ENCODE data around the gene CPNE9. TPM values are rescaled to one million over a fixed set of nuclear protein-coding genes. Genes with fewer than 3 reads are reported as not detected.

Gene CPNE9
- total RNA-seq, 2 experiments from 2014 or later: not detected

- no peaks in the 10 kb centered on the region for H3K9me3 Mint-ChIP-seq
- TF ChIP-seq CTCF (IDR thresholded peaks at IDR 0.05): no peak
- CTCF ChIA-PET: no interaction called here
- no peak overlapping the region for H3K27ac Mint-ChIP-seq
- peaks cover 30% of the 10 kb centered on the region for H3K36me3 Mint-ChIP-seq (ENCODE audit: low read depth)
- ATAC-seq (no peak), DNase-seq (no peak)
- H3K4me3 Mint-ChIP-seq: no peak overlapping the region
- no peaks in the 10 kb centered on the region for H3K27me3 Mint-ChIP-seq
- intact Hi-C loops (cut with micrococcal nuclease): no loop called here
- H3K4me1 Mint-ChIP-seq (ENCODE audit: low read depth): no peaks in the 10 kb centered on the region
- POLR2A ChIA-PET: no interaction called here
Observed at GRCh38 chr3:9686703-9687102, 16.9 kb upstream of the CPNE9 start.

DNA sequence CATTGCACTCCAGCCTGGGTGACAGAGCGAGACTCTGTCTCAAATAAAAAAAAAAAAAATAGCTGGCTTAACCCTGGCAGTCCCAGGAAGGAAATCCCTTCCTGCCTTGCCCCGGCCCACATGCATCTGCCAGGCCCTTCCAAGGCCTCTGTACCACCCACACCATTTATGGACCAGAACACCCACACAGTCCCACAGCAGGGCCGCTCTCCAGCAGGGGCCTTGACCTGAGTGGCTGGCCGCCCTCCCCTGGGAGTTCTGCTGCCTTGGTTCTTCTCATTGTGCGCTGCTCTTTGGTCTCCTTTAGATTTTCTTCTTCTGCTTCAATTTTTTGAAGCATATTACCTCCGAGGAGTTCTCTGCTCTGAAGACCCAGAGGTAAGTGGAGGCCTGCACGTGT, 16.1 kb upstream of the CPNE9 start:
- DNase-seq: no peak
- POLR2A ChIA-PET: no interaction called here
- intact Hi-C loops (cut with micrococcal nuclease): no loop called here
- Mint-ChIP-seq H3K4me3 (no peak overlapping the region), H3K4me1 (ENCODE audit: low read depth) (no peaks in the 10 kb centered on the region), H3K36me3 (ENCODE audit: low read depth) (peaks cover 28% of the 10 kb centered on the region), H3K27ac (no peak overlapping the region), H3K27me3 (no peaks in the 10 kb centered on the region), H3K9me3 (no peaks in the 10 kb centered on the region)
- ATAC-seq: no peak
- TF ChIP-seq CTCF (IDR thresholded peaks at IDR 0.05): no peak
- CTCF ChIA-PET: no interaction called here

DNA sequence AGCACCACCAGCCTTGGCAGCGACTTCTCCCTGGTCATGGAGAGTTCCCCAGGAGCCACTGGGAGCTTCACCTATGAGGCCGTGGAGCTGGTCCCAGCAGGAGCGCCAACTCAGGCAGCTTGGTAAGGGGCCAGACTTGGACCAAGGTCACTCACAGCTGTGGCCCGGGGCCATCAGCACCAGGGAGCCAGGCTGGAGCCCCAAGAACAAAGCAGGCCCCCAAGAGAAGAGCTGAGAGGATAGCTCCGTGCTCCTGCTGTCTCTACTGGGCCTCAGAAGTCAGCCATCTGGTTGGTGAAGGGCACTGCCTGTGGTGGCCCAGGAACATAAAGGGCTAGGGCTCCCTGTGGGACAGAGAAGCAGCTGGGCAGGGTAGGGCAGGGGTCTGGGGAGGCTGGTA, 14.7 kb upstream of the CPNE9 start:
- no peaks in the 10 kb centered on the region for H3K4me1 Mint-ChIP-seq (ENCODE audit: low read depth)
- no peak for TF ChIP-seq CTCF (IDR thresholded peaks at IDR 0.05)
- intact Hi-C loops (cut with micrococcal nuclease): no loop called here
- H3K36me3 Mint-ChIP-seq (ENCODE audit: low read depth): peaks cover 30% of the 10 kb centered on the region
- no peaks in the 10 kb centered on the region for H3K9me3 Mint-ChIP-seq
- DNase-seq (no peak), ATAC-seq (no peak)
- ChIA-PET POLR2A (interaction anchor here (1.0 kb wide), 1 partner anchor 10 kb away, joined by 4 read pairs; no protein-coding TSS in a partner anchor), CTCF (no interaction called here)
- no peaks in the 10 kb centered on the region for H3K27me3 Mint-ChIP-seq
- H3K4me3 Mint-ChIP-seq: no peak overlapping the region
- H3K27ac Mint-ChIP-seq: no peak overlapping the region

- intact Hi-C loops (cut with micrococcal nuclease): no loop called here
- Mint-ChIP-seq H3K36me3 (ENCODE audit: low read depth) (peaks cover 25% of the 10 kb centered on the region), H3K4me3 (no peak overlapping the region), H3K9me3 (no peaks in the 10 kb centered on the region), H3K27ac (no peak overlapping the region), H3K4me1 (ENCODE audit: low read depth) (no peaks in the 10 kb centered on the region), H3K27me3 (no peaks in the 10 kb centered on the region)
- no peak for ATAC-seq
- POLR2A ChIA-PET: interaction anchor here (0.6 to 1.1 kb wide), 2 partner anchors 10 to 83 kb away, joined by 4 to 6 read pairs; no protein-coding TSS in a partner anchor
- no peak for DNase-seq
- CTCF ChIA-PET: interaction anchor here (1.1 to 1.4 kb wide), 2 partner anchors 37 to 387 kb away, joined by 4 read pairs; no protein-coding TSS in a partner anchor
- no peak for TF ChIP-seq CTCF (IDR thresholded peaks at IDR 0.05)
Observed at GRCh38 chr3:9689757-9690156, 13.9 kb upstream of the CPNE9 start.

GRCh38 chr3:9690451-9691450, 12.9 kb upstream of the CPNE9 start:
- H3K27ac Mint-ChIP-seq: no peak overlapping the region
- H3K4me1 Mint-ChIP-seq (ENCODE audit: low read depth): no peaks in the 10 kb centered on the region
- DNase-seq (no peak), ATAC-seq (no peak)
- no peaks in the 10 kb centered on the region for H3K9me3 Mint-ChIP-seq
- H3K36me3 Mint-ChIP-seq (ENCODE audit: low read depth): peaks cover 22% of the 10 kb centered on the region
- H3K27me3 Mint-ChIP-seq: no peaks in the 10 kb centered on the region
- intact Hi-C loops (cut with micrococcal nuclease): no loop called here
- ChIA-PET POLR2A (interaction anchor here (0.6 to 1.1 kb wide), 2 partner anchors 9 to 82 kb away, joined by 4 to 6 read pairs; no protein-coding TSS in a partner anchor), CTCF (interaction anchor here (1.1 to 1.4 kb wide), 3 partner anchors 36 to 388 kb away, joined by 3 to 4 read pairs (median 4); no protein-coding TSS in a partner anchor)
- no peak for TF ChIP-seq CTCF (IDR thresholded peaks at IDR 0.05)
- H3K4me3 Mint-ChIP-seq: no peak overlapping the region

Data from activated CD8-positive, alpha-beta T cell treated with anti-CD3 and anti-CD28 coated beads for 36 hours (primary cell).